Heart left ventricle (tissue), 13 donors: ENCODE measurements around the gene ERLIN1.

Experiments
- CTCF ChIP-seq, 12 donors: fragments of 200-600 bp; sonication (generic) in 4 of 12; IDR thresholded peaks; one replicate each; pipeline versions ENCODE4 v1.5.0 to v1.8.0; 2018 to 2022; ENCODE audit warnings: antibody characterized with exemption in 12 of 12, mild to moderate bottlenecking in 5 of 12
- POLR2A ChIP-seq, 2 donors: fragments of 450-650 bp; IDR thresholded peaks; one replicate each; pipeline ENCODE4 v1.6.1; 2017; ENCODE audit warnings: antibody characterized with exemption in 2 of 2, mild to moderate bottlenecking in 2 of 2, moderate library complexity in 2 of 2
- donor health status: ischemic (EF 13 %, LVEDD 7.1; RV severe dilation, severe dysfunction).
- donor health status: DM: no; HTN: yes; CAD: no.
- donor health status: DM: no; HTN: no; CAD: no.
- donor health status: ischemic (EF 25% LVEDD 6.9; RV normal size, moderate dysfunction).
- donor health status: ischemic (EF 25% LVEDD 5.7; RV mildly dilated, moderate dysfunction).
- donor health status: ischemic (EF 35%, LVEDD 5.7; RV mildly dilated, moderate dysfunction).
- donor health status: nonischemic (EF 11% LVEDD 7.7; RV severe dilation, severe dysfunction).
- donor health status: DM: yes; HTN: yes; CAD: no.
- donor health status: PGD.
- donor health status: ischemic (EF 29% LVEDD 5.4; RV normal size, mild dysfunction).
- donor health status: nonischemic (EF 23%, LVEDD 6.1; RV moderate dilation, normal function).

GRCh38 chr10:100141446-100142087, 44.3 kb downstream of the ERLIN1 start:
- TF ChIP-seq CTCF (IDR thresholded peaks at IDR 0.05) (no peak), POLR2A (IDR thresholded peaks at IDR 0.05) (no peak)
